Ishikawa (cell line): Measurements from ENCODE around the gene AUTS2.

Experiments
- CEBPB ChIP-seq: IDR thresholded peaks from 2 replicates; pipeline ENCODE4 v1.6.1; 2012
- CREB1 ChIP-seq: IDR thresholded peaks from 2 replicates; pipeline ENCODE4 v1.6.1; 2012; ENCODE audit warnings: low read depth
- EGR1 ChIP-seq: IDR thresholded peaks from 2 replicates; pipeline ENCODE4 v1.6.1; 2012
- EP300 ChIP-seq: IDR thresholded peaks from 2 replicates; pipeline ENCODE4 v1.6.1; 2012; ENCODE audit warnings: borderline replicate concordance
- FOXM1 ChIP-seq: IDR thresholded peaks from 2 replicates; pipeline ENCODE4 v1.6.1; 2012; ENCODE audit warnings: low read depth, borderline replicate concordance
- MAX ChIP-seq: IDR thresholded peaks from 2 replicates; pipeline ENCODE4 v1.6.1; 2012
- NFIC ChIP-seq: IDR thresholded peaks from 2 replicates; pipeline ENCODE4 v1.6.1; 2012
- RAD21 ChIP-seq: IDR thresholded peaks from 2 replicates; pipeline ENCODE4 v1.6.1; 2012; ENCODE audit warnings: low read depth
- TAF1 ChIP-seq: IDR thresholded peaks from 2 replicates; pipeline ENCODE4 v1.6.1; 2012; ENCODE audit warnings: low read depth, mild to moderate bottlenecking
- TCF12 ChIP-seq: IDR thresholded peaks from 2 replicates; pipeline ENCODE4 v1.6.1; 2012; ENCODE audit warnings: low read depth
- TEAD4 ChIP-seq: IDR thresholded peaks from 2 replicates; pipeline ENCODE4 v1.6.1; 2012
- USF1 ChIP-seq: IDR thresholded peaks from 2 replicates; pipeline ENCODE4 v1.6.1; 2012
- YY1 ChIP-seq: IDR thresholded peaks from 2 replicates; pipeline ENCODE4 v1.6.1; 2012; ENCODE audit warnings: low read depth
- ZBTB7A ChIP-seq: IDR thresholded peaks from 2 replicates; pipeline ENCODE4 v1.6.1; 2012; ENCODE audit warnings: low read depth
- TF ChIP-seq, protein P1 (sequence below): IDR thresholded peaks from 2 replicates; pipeline ENCODE4 v1.6.1; 2012; ENCODE audit warnings: low read depth, mild to moderate bottlenecking

The AUTS2 gene

GRCh38 chr7:69937097-69937496 is 338.8 kb downstream of the AUTS2 start:
- TF ChIP-seq EGR1 (no peak), MAX (no peak), USF1 (no peak), TCF12 (no peak), CEBPB (no peak), EP300 (no peak), NFIC (no peak), TAF1 (no peak), ZBTB7A (no peak), YY1 (no peak), FOXM1 (no peak), RAD21 (no peak), TEAD4 (no peak), CREB1 (no peak)
- TF ChIP-seq, protein P1, sequence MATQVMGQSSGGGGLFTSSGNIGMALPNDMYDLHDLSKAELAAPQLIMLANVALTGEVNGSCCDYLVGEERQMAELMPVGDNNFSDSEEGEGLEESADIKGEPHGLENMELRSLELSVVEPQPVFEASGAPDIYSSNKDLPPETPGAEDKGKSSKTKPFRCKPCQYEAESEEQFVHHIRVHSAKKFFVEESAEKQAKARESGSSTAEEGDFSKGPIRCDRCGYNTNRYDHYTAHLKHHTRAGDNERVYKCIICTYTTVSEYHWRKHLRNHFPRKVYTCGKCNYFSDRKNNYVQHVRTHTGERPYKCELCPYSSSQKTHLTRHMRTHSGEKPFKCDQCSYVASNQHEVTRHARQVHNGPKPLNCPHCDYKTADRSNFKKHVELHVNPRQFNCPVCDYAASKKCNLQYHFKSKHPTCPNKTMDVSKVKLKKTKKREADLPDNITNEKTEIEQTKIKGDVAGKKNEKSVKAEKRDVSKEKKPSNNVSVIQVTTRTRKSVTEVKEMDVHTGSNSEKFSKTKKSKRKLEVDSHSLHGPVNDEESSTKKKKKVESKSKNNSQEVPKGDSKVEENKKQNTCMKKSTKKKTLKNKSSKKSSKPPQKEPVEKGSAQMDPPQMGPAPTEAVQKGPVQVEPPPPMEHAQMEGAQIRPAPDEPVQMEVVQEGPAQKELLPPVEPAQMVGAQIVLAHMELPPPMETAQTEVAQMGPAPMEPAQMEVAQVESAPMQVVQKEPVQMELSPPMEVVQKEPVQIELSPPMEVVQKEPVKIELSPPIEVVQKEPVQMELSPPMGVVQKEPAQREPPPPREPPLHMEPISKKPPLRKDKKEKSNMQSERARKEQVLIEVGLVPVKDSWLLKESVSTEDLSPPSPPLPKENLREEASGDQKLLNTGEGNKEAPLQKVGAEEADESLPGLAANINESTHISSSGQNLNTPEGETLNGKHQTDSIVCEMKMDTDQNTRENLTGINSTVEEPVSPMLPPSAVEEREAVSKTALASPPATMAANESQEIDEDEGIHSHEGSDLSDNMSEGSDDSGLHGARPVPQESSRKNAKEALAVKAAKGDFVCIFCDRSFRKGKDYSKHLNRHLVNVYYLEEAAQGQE = no peak

DNA sequence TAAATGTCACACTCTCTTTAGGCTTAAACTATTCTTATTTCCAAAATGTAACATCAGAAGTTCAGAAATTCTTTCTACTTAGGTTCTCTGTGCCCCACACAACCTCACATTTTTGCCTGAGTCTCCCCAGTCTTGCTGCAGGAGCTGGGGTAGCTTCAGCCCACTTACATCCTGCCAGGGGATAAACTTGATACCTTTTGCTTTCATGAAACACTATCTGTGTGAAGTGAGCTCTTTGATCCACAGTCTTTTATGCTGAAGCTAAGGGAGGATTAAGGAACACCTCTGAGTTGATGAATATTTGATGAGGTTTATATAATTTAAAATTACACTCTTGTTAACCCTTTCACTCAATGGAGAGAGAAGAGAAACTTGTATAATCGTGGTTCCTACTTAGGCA is 341.0 kb downstream of the AUTS2 start:
- TF ChIP-seq TCF12 = no peak

DNA sequence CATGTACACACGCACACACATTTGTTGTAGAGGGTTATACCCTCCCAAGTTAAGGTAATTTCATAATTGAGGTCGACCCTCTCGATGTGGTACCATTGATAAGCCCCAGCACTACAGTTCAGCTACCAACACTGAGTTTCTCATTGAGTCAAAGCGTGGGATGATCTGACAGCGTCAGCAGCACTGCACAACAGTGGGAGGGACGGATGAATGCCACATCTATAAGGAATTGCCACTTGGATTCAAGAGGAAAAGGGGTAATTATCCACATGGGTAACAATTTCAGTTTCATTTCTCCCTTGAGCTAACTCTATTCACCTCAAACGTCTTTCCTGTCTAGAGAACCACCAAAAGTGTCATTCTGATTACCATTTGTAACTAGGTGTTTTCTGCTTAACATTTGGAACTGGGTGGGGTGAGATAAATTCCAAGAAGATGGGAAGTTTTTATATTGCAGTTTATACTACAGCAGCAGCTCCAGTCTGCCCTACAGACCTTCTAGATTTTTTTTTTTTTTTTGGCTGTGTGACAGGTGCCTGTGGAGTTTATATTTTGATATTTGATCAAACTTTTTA is 342.9 kb downstream of the AUTS2 start:
- TF ChIP-seq MAX (no peak), USF1 (no peak), EP300 (no peak), NFIC (no peak), CREB1 (no peak), RAD21 (no peak), TCF12 (no peak), YY1 (no peak), CEBPB (no peak), TEAD4 (no peak), ZBTB7A (no peak), FOXM1 (no peak), TAF1 (no peak), EGR1 (no peak)
- TF ChIP-seq, protein P1 = no peak

GRCh38 chr7:69942573-69942972 is 344.3 kb downstream of the AUTS2 start:
- TF ChIP-seq FOXM1 = no peak
- no peak for TF ChIP-seq EP300
- no peak for TF ChIP-seq MAX
- no peak for TF ChIP-seq TAF1
- TF ChIP-seq CREB1 = no peak
- TF ChIP-seq TCF12 = no peak
- no peak for TF ChIP-seq TEAD4
- no peak for TF ChIP-seq RAD21
- TF ChIP-seq EGR1 = no peak

GRCh38 chr7:69946901-69947300 is 348.6 kb downstream of the AUTS2 start:
- TF ChIP-seq EP300 = no peak
- no peak for TF ChIP-seq ZBTB7A
- no peak for TF ChIP-seq TAF1

DNA sequence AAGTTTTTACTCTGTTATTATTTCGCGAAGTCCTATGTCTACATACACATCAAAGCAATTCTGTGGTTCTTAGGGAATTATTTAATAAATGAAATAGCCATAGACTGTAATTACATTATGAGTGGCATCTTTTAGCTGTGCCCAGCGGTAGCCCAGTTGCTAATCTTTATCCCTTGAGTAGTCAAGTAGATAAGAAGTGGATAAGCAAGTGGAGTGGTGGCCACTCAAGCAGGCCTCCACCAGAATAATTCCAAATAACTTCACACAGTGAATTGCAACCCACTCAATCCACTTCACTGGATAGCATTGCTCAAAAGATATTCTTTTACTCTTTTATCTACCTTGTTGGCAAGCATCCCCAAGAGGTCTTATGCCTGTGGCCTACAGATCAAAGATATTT is 349.7 kb downstream of the AUTS2 start:
- no peak for TF ChIP-seq USF1
